ENCODE data around the gene PCDH12.

Gene PCDH12

DNA sequence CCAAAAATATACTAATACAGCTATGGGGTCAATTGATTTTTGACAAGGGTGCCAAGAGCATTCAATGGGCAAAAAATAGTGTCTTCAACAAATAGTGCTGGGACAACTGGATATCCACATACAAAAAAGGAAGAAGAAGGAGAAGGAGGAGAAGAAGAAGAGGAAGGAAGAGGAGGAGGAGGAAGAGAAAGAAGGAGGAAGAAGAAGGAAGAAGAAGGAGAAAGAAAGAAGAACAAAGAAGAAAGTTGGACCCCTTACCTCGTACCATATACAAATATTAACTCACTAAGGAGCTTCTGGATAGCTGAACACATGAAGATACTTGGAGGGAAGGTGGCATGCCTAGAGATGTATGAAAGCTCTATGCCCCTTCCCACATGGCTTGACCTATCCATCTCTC lies 51.5 kb downstream of the PCDH12 start:
- no peak for DNase-seq

DNA sequence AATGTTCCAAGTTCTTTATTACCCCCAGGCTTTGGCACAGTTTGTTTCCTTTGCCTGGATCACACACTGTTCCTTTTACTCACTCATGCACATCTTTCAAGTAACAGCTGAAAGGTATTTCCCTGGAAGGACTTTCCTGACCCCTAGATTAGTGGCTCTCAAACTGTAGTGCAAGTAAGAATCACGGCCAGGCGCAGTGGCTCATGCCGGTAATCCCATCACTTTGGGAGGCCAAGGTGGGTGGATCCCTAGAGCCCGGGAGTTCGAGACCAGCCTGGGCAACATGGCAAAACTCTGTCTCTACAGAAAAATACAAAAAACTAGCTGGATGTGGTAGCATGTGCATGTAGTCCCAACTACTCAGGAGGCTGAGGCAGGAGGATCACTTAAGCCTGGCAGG lies 53.5 kb downstream of the PCDH12 start:
- DNase-seq = no peak

DNA sequence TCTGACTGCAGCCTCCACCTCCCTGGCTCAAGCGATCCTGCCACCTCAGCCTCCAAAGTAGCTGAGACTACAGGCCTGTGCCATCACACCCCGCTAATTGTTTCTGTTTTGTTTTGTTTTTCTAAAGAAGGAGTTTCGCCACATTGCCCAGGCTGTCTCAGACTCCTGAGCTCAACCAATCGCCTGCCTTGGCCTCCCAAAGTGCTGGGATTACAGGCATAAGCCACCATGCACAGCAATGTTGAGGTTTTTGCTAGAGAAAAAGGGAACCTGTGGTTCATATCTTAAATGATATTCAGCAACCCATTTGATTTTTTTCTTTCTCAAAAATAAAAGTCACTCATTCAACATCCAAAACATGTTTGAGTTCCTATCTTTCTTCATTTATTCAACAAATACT lies 54.7 kb downstream of the PCDH12 start:
- DNase-seq = no peak

- DNase-seq = no peak
Measured at GRCh38 chr5:141902015-141902814, 55.8 kb downstream of the PCDH12 start.

DNA sequence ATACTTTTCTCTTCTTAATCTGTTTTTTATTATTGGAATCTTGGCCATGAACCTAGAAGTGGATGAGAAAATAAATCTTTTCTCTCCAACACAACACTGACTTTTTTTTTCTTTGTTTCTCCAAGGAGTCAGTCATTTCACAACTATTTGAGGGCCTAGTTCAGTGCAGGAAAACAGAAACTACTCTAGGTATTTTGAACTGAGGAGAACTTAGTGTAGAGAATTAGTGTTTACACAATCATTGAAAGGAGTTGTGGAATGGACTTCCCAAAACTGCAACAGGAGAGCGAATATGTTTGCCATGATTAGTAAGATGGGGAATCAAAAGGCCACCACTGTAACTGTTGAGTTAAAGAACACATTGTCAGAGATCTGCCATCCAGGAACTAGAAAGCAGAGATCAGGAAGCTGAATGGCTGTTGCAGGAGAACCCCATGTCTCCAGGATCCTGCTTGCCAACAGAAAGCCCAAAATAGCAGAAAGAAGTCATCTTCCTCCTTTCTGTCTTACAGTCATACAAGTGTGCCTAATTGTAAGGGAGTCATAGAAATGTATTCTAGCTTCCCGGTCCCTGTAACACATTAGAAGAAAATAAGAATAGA lies 59.5 kb downstream of the PCDH12 start:
- DNase-seq = no peak

DNA sequence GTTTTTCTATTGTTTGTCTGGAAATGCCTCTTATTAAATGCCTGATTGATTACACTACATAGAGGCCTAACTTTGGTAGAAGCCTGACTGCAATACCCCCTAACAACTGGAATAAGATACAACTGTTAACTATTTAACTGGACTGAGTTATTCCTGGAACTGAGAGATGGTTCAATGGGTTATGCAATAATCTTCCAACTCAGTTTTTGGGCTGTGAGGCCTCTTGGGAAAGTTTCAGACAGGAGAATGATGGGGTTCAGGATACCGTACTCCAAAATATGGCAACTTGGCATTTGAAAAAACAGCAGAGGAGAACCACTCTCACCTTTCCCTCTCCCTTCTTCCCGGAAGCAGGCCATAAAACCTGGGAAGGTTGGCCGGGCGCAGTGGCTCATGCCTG lies 60.6 kb downstream of the PCDH12 start:
- DNase-seq = no peak
